ENCODE measurements around the gene SLC19A1. TPM values are rescaled to one million over a fixed set of nuclear protein-coding genes. Genes with fewer than 3 reads are reported as not detected.
A peak's percentile ranks its signal among the peaks of the same experiment; 100 is the strongest.

SLC19A1 gene
- total RNA-seq = 10 to 100 TPM; 18.2 to 18.9 TPM
- long read RNA-seq, partial matches to known transcripts = 9 of 35 reads
- long read RNA-seq, other reads (novel, unspliced or antisense) = 18 of 35 reads

- intact Hi-C loops (cut with DNase I, micrococcal nuclease) = no loop called here
- DNase-seq (peak; percentile 31 to 80), ATAC-seq (peak; percentile 81)
These were observed at the start of gene SLC19A1 for GRCh38 chr21:45542242-45542666. SLC19A1 (minus strand) TSS chr21:45542440; CDS start chr21:45537959, 4,481 bp downstream.

GRCh38 chr21:45591619-45592207 is 49.5 kb upstream of the SLC19A1 start:
- intact Hi-C loops (cut with DNase I, micrococcal nuclease) = no loop called here
- DNase-seq (no peak), ATAC-seq (no peak)

GRCh38 chr21:45590726-45591618 is 48.7 kb upstream of the SLC19A1 start:
- ATAC-seq (peak; percentile 20), DNase-seq (peak in 1 of 2 donors; percentile 35)
- intact Hi-C loops (cut with DNase I, micrococcal nuclease) = no loop called here

GRCh38 chr21:45590246-45590725 is 48.0 kb upstream of the SLC19A1 start:
- DNase-seq = peak; percentile 52 to 54
- intact Hi-C loops (cut with DNase I, micrococcal nuclease) = no loop called here
- peak; percentile 65 for ATAC-seq

GRCh38 chr21:45589686-45590245 is 47.5 kb upstream of the SLC19A1 start:
- intact Hi-C loops (cut with DNase I, micrococcal nuclease) = no loop called here
- DNase-seq (no peak), ATAC-seq (no peak)

- intact Hi-C loops (cut with DNase I, micrococcal nuclease) = no loop called here
- DNase-seq (no peak), ATAC-seq (no peak)
These were observed 46.7 kb upstream of the SLC19A1 start for GRCh38 chr21:45588871-45589491.

GRCh38 chr21:45588086-45588825 is 46.0 kb upstream of the SLC19A1 start:
- DNase-seq (no peak), ATAC-seq (no peak)
- intact Hi-C loops (cut with DNase I, micrococcal nuclease) = no loop called here

GRCh38 chr21:45586289-45586858 is 44.1 kb upstream of the SLC19A1 start:
- DNase-seq = no peak

GRCh38 chr21:45584786-45585185 is 42.5 kb upstream of the SLC19A1 start:
- no peak for ATAC-seq
- no peak for DNase-seq
- intact Hi-C loops (cut with DNase I, micrococcal nuclease) = no loop called here

More at GRCh38 chr21:45586289-45586858, 44.1 kb upstream of the SLC19A1 start:
- intact Hi-C loops (cut with DNase I, micrococcal nuclease) = no loop called here
- no peak for ATAC-seq

- DNase-seq = no peak
- intact Hi-C loops (cut with DNase I, micrococcal nuclease) = no loop called here
- no peak for ATAC-seq
These were observed 41.7 kb upstream of the SLC19A1 start for GRCh38 chr21:45583831-45584509.

GRCh38 chr21:45582128-45582527 is 39.9 kb upstream of the SLC19A1 start:
- ATAC-seq = no peak
- no peak for DNase-seq
- intact Hi-C loops (cut with DNase I, micrococcal nuclease) = no loop called here

GRCh38 chr21:45581322-45581712 is 39.1 kb upstream of the SLC19A1 start:
- intact Hi-C loops (cut with DNase I, micrococcal nuclease) = no loop called here
- DNase-seq = no peak
- ATAC-seq = no peak

GRCh38 chr21:45580576-45581321 is 38.5 kb upstream of the SLC19A1 start:
- no peak for ATAC-seq
- DNase-seq = no peak
- intact Hi-C loops (cut with DNase I, micrococcal nuclease) = no loop called here

GRCh38 chr21:45580181-45580575 is 37.9 kb upstream of the SLC19A1 start:
- ATAC-seq = no peak
- peak in 1 of 2 donors; percentile 9 for DNase-seq
- intact Hi-C loops (cut with DNase I, micrococcal nuclease) = no loop called here

GRCh38 chr21:45579383-45580180 is 37.3 kb upstream of the SLC19A1 start:
- intact Hi-C loops (cut with DNase I, micrococcal nuclease) = no loop called here
- DNase-seq = peak in 1 of 2 donors; percentile 20
- ATAC-seq = no peak

- DNase-seq (no peak), ATAC-seq (no peak)
- intact Hi-C loops (cut with DNase I, micrococcal nuclease) = no loop called here
These were observed 36.7 kb upstream of the SLC19A1 start for GRCh38 chr21:45578811-45579381.

All from left colon (tissue), 2 donors.